Stimulated activated CD8-positive, alpha-beta memory T cell treated with anti-CD3 and anti-CD28 coated beads, Interleukin-2, amount 100 ng/mL, for 48 hours (primary cell): ENCODE measurements around the gene POMP.
"Not testable (repeated sequence)": the region's sequence is repeated elsewhere in the genome, so short reads cannot be mapped to it uniquely, and the experiment has no call there.

ENCODE experiments used
- DNase-seq, 2 donors: peaks; one replicate each; pipeline ENCODE4 v3.0.0-alpha.2; 2020; ENCODE audit warnings: low read depth in 2 of 2

POMP gene

DNA sequence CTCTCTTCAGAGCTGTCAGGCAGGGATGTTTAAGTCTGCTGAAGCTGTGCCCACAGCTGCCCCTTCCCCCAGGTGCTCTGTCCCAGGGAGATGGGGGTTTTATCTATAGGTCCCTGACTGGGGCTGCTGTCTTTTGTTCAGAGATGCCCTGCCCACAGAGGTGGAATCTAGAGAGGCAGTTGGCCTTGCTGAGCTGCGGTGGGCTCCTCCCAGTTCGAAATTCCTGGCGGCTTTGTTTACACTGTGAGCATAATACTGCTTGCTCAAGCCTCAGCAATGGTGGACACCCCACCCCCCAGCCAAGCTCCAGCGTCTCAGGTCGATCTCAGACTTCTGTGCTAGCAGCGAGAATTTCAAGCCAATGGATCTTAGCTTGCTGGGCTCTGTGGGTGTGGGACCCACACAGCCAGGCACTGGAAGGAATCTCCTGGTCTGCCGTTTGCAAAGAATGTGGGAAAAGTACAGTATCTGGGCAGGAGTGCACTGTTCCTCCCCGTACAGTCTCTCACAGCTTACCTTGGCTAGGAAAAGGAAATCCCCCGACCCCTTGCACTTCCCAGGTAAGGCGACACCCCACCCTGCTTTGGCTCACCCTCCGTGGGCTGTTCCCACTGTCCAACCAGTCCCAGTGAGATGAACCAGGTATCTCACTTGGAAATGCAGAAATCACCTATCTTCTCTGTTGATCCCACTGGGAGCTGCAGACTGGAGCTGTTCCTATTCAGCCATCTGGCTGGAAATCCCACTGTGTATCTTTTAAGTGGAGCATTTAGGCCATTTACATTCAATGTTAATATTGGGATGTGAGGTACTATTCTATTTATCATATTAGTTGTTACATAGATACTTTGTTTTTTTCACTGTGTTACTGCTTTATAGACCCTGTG lies 34.9 kb downstream of the POMP start:
- not testable (repeated sequence) for DNase-seq

DNA sequence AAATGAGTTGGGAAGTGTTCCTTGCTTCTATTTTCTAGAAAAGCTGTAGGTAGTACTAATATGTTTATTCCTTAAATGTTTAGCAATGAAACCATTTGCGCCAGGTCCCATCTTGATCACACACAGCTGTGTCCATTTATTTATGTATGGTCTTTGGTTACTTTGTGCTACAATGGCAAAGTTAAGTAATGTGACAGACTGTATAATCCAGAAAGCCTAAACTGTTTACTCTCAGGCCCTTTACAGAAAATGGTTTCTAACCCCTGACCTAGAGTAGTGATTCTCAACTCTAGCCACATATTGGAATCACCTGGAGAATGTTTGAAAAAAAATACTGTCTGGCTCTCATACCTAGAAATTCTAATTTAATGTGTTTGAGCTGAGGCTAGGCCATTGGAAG lies 38.5 kb downstream of the POMP start:
- DNase-seq, result no peak

DNA sequence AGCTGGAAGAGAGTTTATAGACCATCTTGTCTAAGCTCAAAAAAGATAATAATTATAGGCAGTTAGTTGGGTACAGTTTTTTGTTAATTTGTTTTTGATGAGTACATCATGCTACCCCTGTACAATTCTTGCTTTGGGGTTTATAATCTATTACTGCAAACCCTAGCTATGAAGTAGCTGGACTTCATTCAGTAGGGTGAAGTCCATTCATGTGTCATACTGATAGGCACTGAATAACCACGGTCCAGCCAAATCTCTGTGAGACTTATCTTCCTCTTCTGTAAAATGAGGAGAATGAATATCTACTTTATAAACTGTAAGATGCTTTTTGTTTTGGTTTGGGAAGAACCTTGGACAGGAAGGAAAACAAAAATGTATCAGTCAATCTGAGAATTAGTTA lies 40.3 kb downstream of the POMP start:
- no peak for DNase-seq

DNA sequence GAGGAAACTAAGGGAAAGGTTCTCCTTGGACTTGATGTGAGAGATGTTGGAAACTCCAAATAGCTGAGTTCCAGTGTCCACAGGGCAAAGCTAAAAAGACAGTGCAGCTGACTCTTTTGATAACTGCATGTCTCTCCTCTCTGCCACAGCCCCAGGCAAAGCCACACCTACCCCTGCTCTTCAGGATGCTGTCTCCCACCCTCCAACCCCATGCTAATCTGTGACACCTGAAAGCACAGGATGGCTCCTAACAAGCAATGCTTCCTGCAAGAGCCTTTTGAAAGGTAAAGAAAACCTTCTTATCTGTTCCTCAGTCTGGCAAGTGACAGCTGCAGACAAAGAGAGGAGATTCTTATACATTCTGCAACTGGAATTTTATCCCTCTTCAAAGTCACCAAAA lies 45.4 kb downstream of the POMP start:
- no peak for DNase-seq

DNA sequence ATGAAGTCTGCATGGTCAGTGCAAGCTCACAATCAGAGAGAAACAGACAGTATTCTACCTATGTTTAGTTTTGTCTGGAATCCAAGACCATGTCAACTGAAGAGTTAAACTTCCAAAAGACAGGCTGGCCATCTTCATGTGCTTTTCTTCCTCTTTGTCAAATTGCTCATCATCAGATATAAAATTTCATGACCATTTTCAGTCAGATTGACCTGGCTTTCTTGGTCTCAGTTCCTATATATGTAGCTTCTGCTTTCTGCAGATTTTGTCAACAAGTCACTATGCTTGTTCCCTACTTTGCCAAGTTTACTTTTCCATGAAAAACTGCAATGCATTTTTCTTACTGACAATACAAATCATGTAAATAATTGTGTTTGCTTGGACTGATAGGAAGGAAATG lies 46.0 kb downstream of the POMP start:
- no peak for DNase-seq

DNA sequence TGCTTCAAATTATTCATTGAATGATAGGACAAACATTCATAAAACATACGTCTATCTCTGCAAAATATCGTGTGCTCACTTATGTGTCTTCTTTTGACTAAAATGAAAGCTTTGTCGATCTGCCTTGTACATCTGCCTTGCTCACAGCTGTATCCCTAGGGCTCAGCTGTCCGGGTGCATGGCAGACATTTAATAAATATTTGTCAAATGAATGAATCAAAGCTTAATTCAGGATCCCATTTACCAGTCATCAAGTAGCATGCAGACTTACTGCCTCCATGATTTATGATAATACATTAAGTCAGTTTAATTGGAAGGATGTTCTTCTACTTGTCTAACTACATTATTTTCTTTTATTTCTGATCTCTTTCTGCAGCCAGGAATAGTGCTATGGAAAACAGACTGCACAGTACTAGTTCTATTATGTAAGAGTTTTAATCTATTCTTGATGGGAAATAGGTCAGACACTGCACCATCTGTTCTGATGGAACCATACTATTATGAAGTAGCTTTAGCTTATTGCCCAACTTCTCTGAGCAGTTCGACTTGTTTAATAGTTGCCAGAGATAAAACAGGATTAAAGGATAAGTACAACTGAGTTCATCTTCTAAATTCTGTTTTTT lies 46.6 kb downstream of the POMP start:
- no peak for DNase-seq

DNA sequence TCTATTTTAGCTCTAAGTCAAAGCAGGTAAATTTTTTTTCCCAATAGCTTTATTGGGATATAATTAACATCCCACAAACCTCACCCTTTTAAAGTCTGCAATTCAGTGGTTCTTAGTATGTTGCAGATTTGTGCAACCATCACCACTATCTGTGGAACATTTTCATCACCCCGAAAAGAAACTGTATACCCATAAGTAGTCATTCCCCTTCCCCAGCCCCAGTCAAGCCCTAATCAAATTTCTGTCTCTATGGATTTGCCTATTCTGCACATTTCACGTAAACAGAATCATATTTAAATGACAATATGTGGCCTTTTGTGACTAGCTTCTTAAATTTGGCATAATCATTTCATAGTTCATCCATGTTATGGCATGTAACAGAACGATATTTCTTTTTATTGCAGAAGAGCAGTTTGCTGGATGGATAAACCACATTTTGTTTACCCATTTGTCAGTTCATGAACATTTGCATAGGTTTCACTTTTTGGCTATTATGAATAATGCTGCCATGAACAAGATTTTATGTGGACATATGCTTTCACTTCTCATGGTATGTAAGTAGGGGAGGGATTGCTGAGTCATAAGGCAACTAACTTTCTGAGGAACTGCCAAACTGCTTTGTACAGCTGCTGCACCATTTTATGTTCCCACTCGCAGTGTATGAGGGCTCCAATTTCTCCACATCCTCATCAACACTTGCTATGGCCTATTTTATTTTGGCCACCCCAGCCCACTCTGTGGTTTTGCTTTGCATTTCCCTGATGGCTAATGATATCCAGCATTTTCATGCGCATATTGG lies 48.9 kb downstream of the POMP start:
- DNase-seq, result no peak

DNA sequence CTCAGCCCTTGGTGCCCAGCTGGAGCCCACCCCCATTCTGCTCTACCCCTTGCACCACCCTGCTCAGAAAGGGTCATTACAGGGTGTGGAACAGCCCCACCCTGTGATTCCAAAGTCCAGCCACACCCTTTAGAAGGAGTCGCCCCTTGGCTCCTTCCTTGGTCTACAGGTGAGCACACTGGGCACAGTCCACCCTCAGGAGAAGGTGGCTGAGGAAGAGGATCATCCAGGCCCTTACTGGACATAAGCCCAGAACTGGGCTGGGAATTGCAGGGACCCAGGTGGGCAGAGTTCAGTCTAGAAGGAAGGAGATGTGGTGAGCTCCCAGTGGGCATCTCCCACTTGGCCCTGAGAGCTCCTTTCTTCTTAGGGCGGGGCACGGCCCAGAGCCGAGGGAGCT lies 51.2 kb downstream of the POMP start:
- DNase-seq, result no peak

DNA sequence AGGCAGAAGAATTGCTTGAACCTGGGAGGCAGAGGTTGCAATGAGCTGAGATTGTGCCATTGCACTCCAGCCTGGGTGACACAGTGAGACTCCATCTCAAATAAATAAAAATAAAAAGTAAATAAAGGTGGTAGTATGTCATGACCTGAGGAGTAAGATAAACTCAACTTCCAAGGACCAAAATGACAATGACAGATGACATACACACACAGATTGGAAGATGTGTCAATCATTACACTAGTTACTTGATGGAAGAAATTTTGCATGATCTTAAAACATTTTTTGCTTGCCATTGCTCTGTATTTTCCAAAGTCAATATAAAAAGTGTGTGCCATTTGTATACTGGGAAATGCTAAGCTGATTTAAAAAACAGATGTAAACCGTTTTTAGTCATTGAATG lies 55.7 kb downstream of the POMP start:
- DNase-seq, result no peak

DNA sequence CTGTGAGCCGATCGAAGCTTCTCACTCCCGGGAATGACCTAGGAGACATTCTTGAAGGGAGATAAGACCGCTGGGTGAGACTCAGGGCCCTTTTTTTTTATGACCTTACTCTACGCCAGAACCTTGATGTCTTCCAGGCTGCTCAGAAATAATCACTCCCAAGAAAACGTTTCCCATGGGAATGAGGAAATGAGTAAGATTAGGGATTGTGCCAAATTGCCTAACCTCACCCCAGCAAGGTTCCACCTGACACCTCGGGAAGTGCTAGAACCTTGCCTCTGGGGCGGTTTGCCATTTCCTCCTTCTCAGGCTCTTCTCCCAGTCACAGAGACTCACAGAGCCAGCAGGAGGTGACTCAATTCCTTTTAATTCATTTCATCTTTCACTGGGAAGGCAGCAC lies 57.6 kb downstream of the POMP start:
- DNase-seq, result no peak

DNA sequence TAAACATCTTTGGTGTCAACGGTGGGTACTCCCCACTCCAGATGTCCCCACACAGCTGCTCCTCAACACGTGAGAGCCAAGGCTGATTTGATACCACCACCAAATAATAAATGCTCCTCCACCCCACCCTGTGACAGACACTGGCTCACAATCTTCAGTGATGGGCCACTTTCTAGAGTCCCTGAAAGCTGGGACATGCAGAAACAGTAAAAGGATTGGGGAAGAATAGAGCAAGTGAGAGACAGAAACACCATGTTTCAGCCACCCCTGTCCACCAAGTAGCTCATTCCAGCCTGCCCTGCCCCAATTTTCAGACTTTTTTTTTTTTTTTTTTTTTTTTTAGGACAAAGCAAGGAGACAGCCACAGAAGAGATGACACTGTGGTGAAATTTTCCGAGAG lies 58.2 kb downstream of the POMP start:
- no peak for DNase-seq

DNA sequence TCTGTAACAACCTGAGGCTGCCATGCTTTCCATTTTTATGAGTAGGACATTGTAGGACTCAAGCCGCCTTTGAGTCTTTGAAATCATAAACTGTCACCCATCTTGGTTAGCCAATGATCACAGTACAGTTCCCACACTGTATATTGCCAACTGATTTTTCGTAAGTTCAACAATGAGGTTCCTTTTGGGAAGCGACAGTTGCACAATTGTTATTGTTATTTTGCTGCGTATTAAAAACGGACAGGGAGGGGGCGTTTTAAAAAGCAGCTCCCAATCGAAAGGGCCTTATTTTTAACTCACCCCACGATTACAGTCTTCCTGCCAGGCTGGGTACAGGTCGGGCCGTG lies 59.2 kb downstream of the POMP start:
- no peak for DNase-seq

DNA sequence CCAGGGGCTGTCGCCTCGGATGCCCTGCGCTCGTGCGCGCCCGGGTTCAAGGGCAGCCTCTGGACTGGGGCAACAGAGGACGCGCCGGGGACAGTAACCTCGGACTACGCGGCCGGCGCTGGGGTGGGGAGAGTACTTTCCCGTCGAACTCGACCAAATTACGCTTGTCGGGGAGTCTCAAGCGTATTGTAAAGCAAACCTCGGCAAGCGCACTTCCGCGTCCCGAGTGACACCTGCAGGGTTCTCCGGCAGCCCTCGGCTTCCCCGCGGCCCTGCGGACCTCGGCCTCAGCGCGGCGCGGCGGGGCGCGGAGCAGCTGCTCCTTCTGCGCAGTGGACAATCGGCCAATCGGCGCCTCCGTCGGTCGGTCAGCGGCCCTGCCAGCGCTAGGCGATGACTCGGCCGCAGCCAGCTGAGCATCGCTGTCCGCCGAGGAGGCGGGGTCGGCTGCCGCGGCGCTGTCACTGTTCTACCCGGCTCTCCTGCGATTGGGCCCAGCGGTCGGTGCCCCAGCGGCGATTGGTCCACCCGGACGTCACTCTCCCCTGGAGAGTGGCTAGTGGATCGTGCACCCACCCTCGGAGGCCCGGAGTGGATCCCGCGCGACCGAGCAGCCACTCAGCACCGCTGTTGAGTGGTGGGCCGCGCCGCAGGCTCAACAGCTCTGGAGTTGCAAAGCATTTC lies 59.8 kb downstream of the POMP start, which contains the start of gene SLC46A3:
Gene SLC46A3, minus strand, starts transcription at position 428 of the 684 bp plus-strand sequence. CDS start 972 bp downstream, outside the sequence.
- DNase-seq, result peak; percentile 94 to 96

DNA sequence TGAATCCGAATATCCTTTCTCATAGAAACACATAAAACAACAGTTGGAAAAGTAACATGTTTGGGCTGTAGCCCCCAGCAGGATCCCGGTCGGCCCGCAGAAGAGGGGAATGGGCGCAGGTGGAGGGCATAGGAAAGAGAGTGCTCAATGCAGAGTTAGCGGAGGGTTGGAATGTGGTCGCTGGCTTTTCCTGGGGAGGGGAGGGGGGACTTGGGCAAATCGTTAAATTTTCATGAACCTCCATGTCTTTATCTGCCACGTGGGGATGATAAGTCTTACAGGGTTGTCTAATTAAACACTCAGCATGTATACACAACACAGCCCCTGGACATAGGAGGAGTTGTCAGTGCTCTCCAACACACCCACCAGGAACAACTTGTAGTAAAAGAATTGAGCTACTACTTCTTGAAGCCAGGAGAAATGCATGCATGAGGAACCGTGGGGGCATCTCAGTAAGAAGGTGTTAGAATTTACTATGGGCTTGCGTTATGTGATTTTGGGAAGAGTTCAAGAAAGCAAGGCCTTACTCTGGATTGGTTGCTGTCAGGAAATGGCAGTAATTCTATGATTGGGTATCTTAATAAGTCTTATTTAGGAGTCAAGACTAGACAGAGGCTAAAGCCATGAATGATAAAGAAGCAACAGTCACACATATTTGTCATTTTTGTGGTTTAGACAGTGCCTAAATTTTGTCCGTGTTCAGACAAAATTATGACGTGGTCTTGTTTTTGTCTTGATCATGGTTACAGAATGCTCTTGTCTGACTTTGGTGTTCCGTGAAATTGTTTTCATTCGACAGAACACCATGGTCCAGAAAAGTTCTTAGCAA lies 60.5 kb downstream of the POMP start:
- no peak for DNase-seq

DNA sequence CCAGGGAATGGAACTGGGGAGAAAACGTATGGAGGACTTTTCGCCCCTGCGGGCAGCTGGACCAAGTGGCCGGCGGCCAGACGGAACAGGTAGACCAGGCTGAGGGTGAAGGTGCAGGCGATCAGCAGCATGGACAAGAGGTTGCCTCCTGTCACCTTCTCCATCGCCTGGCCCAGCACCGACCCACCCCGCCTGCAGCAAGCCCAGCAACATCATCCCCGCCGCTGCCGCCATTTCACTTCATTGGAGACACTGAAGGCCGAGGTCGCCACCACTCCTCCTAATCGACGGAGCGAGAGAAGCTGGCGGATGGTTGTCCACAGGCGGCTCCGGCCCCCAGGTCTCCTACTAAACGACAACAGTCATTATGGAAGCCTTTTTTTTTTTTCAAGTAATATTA lies 64.9 kb downstream of the POMP start:
- DNase-seq, result no peak

DNA sequence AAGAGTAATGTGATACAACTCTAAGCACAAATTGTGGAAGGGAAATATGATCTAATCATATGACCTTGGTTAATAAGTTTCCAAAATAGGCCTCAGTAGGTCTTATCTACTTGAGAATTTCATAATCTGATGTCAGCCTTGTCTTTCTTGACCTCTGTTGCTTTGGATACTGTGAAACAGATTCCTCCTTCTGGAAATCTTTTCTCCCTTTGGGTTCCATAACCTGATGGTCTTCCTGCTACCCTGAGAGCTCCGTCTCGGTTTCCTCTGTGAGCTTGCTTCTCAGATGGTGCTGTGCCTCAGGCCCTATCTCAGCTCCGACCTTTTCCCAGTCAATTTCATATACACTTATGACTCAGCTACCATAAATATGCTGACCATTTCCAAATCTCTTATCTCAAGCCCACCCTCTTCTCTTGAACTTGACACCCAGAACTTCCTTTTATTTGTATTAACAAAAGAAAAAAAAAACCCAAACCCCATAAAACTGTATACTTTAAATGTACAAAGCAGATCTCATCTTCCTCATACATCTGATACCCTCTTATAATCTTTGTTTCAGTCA lies 66.2 kb downstream of the POMP start:
- no peak for DNase-seq
